Aorta (tissue), 5 donors: ENCODE data around the gene CASTOR1. TPM values are rescaled to one million over a fixed set of nuclear protein-coding genes. Genes with fewer than 3 reads are reported as not detected.
A peak's percentile ranks its signal among the peaks of the same experiment; 100 is the strongest.

Experiments used
- ATAC-seq: fragments of 200-7000 bp; cut with Tn5 transposase; one replicate; pipeline ENCODE4 v1.9.1; 2022; ENCODE audit warnings: moderate library complexity; ENCODE audit not compliant: low FRiP score
- DNase-seq, 2 donors: peaks; one replicate each; pipeline ENCODE4 v3.0.0-alpha.2; 2020
- H3K27ac ChIP-seq, 2 donors: one replicate each; pipeline ENCODE4 v1.5.1; 2013; ENCODE audit warnings: low read length in 2 of 2, mild to moderate bottlenecking in 2 of 2, moderate library complexity in 2 of 2, control low read depth in 1 of 2, inconsistent platforms in 1 of 2, low read depth in 1 of 2
- H3K27me3 ChIP-seq, 2 donors: one replicate each; pipeline ENCODE4 v1.6.1; 2013; ENCODE audit warnings: control low read depth in 1 of 2, low read length in 1 of 2, mild to moderate bottlenecking in 1 of 2, moderate library complexity in 1 of 2; ENCODE audit not compliant: insufficient read depth in 2 of 2, control insufficient read depth in 1 of 2
- H3K36me3 ChIP-seq, 2 donors: one replicate each; pipeline ENCODE4 v1.6.1; 2013; ENCODE audit warnings: control low read depth in 1 of 2, low read length in 1 of 2, mild to moderate bottlenecking in 1 of 2; ENCODE audit not compliant: insufficient read depth in 2 of 2, control insufficient read depth in 1 of 2
- H3K4me1 ChIP-seq, 2 donors: one replicate each; pipeline ENCODE4 v1.6.1; 2013; ENCODE audit warnings: low read length in 2 of 2, control low read depth in 1 of 2, mild to moderate bottlenecking in 1 of 2, moderate library complexity in 1 of 2; ENCODE audit not compliant: insufficient read depth in 2 of 2, control insufficient read depth in 1 of 2
- H3K4me3 ChIP-seq, 2 donors: one replicate each; pipeline ENCODE4 v1.5.1; 2013; ENCODE audit warnings: low read length in 2 of 2, control low read depth in 1 of 2, mild to moderate bottlenecking in 1 of 2
- H3K9me3 ChIP-seq: one replicate; pipeline ENCODE4 v1.6.1; 2013; ENCODE audit warnings: mild to moderate bottlenecking, low read length; ENCODE audit not compliant: control insufficient read depth
- WGBS, 2 donors: extraction: QIAGEN DNeasy Blood & Tissue Kit; methylation state at CpG; one replicate each; pipeline ENCODE4 v1.1.7; 2013; 5-methylcytosine and 5-hydroxymethylcytosine counted together
- intact Hi-C, 2 donors: fragments of 100-400 bp; cut with DNase I; formaldehyde crosslinking; loops; one replicate each; pipeline versions ENCODE4 v1.14.2 to v1.15.0; 2022
- polyA plus RNA-seq, 2 donors: library from polyadenylated mRNA; stranded (reverse); fragments of 200-250 nt; gene quantifications; one replicate each; pipeline ENCODE4 v1.2.3, GENCODE V29; 2013
- total RNA-seq, 2 donors: library from RNA; stranded (reverse); fragmentation: NEBNext Ultra II Directional; extraction: Animal tissue kit (Norgen Biotek cat#: 25700); gene quantifications; one replicate each; pipeline ENCODE4 v1.2.1, GENCODE V29; 2021
- donor health status: healthy with polysubstance abuse.
- donor health status: Bipolar disorder and iron deficiency.
- donor health status: DM: no; HTN: no; CAD: no.
- donor health status: DM: no; HTN: no; CAD: no.
- donor health status: DM: yes; HTN: yes; CAD: no.

CASTOR1 gene
- total and polyA plus RNA-seq, 4 donors: 4.0 to 14.0 (median 13.5) TPM

DNA sequence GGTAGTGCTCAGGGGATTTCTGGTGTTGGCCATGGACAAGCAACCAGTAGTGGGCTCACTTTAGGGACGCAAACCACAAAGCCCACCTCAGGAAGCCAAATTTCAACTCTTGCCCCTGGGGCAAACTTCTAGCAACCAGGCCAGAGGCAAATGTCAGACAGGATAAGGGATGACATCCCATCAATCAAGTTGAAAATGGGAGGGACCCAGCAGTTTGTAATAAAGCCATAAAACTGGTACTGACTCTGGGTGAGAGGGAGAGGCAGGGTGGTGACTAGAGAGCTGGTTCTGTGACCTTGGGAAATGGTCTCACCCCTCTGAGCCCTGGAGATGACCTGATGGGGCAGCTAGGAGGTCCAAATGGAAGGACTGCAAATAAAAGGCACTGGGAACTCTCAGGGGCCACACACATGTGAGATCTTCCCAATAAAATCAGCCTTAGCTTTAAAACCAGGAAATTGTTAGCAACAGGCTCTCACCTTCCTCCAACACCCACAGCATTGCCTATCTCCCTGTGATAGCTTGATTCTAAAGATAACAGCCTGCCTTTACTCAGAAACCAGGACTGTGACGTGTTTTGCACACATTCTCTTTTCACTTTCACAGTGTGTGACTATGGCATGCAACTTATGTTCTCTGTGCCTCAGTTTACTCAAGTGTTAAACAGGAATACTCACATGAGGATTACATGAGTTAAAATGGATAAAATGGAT lies 43.8 kb upstream of the CASTOR1 start:
- no peaks in the 10 kb centered on the region for H3K9me3 ChIP-seq
- H3K27me3 ChIP-seq: no peaks in the 10 kb centered on the region
- H3K36me3 ChIP-seq: peaks cover 4 to 19% of the 10 kb centered on the region in 2 donors
- ATAC-seq (no peak), DNase-seq (no peak)
- no peak overlapping the region for H3K4me3 ChIP-seq
- 82 to 88% methylated on average over 2 of the region's 2 CpGs for WGBS, 2 donors
- no peaks in the 10 kb centered on the region for H3K4me1 ChIP-seq
- intact Hi-C loops: no loop called here
- no peak overlapping the region for H3K27ac ChIP-seq

- no peak for ATAC-seq
- Histone ChIP-seq H3K36me3 (peaks cover 4 to 16% of the 10 kb centered on the region in 2 donors), H3K27ac (no peak overlapping the region), H3K4me1 (no peaks in the 10 kb centered on the region), H3K27me3 (no peaks in the 10 kb centered on the region), H3K4me3 (no peak overlapping the region), H3K9me3 (no peaks in the 10 kb centered on the region)
- intact Hi-C loops: no loop called here
- WGBS, 2 donors: 67 to 76% methylated on average over 5 of the region's 5 CpGs
- no peak for DNase-seq
These were observed 43.2 kb upstream of the CASTOR1 start for GRCh38 chr22:30332551-30332950.

GRCh38 chr22:30328466-30329049 lies 39.3 kb upstream of the CASTOR1 start:
- intact Hi-C loops: loop anchor here in 1 of 2 donors (5.0 kb wide), 1 partner anchor 41 kb away; the partner anchor contains the start of gene CASTOR1
- WGBS, 2 donors: 62 to 68% methylated on average over 3 of the region's 3 CpGs
- Histone ChIP-seq H3K36me3 (no peaks in the 10 kb centered on the region), H3K4me1 (no peaks in the 10 kb centered on the region), H3K27ac (no peak overlapping the region), H3K9me3 (no peaks in the 10 kb centered on the region), H3K4me3 (no peak overlapping the region), H3K27me3 (no peaks in the 10 kb centered on the region)
- DNase-seq (no peak), ATAC-seq (no peak)

DNA sequence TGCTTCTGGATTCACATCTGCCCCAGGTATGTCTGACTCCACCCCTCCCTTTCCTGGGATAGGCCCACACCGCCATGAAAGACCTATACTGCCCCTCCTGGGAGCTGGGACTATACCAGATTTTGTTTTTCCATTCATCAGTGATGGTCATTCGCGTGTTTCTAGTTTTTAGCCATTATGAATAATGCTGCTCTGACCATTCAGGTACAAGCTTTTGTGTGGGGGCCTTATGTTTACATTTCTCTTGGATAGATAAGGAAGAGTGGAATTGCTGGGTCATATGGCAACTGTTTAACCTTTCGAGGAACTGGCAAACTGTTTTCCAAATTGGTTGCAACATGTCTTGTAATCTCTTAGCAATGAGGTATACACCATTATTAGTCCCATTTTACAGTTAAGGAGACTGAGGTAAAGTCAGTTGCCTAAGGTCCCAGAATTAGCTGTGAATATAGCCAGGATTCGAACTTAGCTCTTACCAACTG lies 38.6 kb upstream of the CASTOR1 start:
- Histone ChIP-seq H3K27ac (no peak overlapping the region), H3K36me3 (no peaks in the 10 kb centered on the region), H3K4me3 (no peak overlapping the region), H3K9me3 (no peaks in the 10 kb centered on the region), H3K27me3 (no peaks in the 10 kb centered on the region), H3K4me1 (no peaks in the 10 kb centered on the region)
- DNase-seq (no peak), ATAC-seq (no peak)
- intact Hi-C loops: loop anchor here (2.0 to 5.0 kb wide), 2 partner anchors 29 to 41 kb away; partner anchors contain the start of genes CASTOR1 (in 1 of the 2), CCDC157 (in 1 of the 2) and SF3A1 (in 1 of the 2)
- 85% methylated on average over 5 of the region's 5 CpGs for WGBS, 2 donors

GRCh38 chr22:30326706-30327362 lies 37.5 kb upstream of the CASTOR1 start, which contains the start of gene TBC1D10A:
TBC1D10A (minus strand) TSS chr22:30326941; CDS start chr22:30326881, 60 bp downstream.
- Histone ChIP-seq H3K4me3 (peak within 1 kb of the TSS; percentile 69 to 96), H3K36me3 (no peaks in the 10 kb centered on the region), H3K9me3 (no peaks in the 10 kb centered on the region), H3K27ac (peak within 1 kb of the TSS; percentile 33 to 91), H3K4me1 (no peaks in the 10 kb centered on the region), H3K27me3 (no peaks in the 10 kb centered on the region)
- intact Hi-C loops: loop anchor here (1.0 to 5.0 kb wide), 3 partner anchors 30 to 40 kb away; partner anchors contain the start of genes CASTOR1 (in 2 of the 2), CCDC157 (in 1 of the 2) and SF3A1 (in 1 of the 2)
- 1% methylated on average over 31 to 69 of the region's 69 CpGs for WGBS, 2 donors
- DNase-seq (peak; percentile 92 to 94), ATAC-seq (peak; percentile 93)

DNA sequence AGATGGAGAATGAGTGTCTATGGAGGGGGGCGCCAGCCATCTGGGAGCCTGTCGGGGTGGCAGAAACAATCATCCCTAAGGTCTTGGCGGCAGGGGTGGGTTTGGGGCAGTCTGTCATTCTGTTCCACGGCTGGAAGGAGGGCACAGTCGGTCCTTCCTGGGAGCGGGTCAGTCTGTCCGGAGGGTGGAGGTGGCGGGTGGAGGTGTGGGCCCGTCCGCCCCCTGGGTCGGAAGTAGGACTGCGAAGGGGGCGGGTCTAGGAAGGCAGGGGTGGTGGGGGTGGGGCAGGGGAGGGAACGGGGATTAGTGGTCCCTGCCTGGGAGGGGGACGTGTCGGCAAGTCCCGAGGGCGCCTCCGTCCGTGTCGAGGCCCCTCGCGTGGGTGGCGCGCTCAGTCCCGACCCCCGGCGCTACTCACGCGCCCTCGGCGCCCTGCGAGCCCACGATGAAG lies 37.0 kb upstream of the CASTOR1 start:
- peak; percentile 71 for ATAC-seq
- Histone ChIP-seq H3K9me3 (no peaks in the 10 kb centered on the region), H3K4me1 (peaks cover 0 to 2% of the 10 kb centered on the region in 2 donors), H3K27me3 (no peaks in the 10 kb centered on the region), H3K36me3 (no peaks in the 10 kb centered on the region), H3K27ac (peak overlapping the region; percentile 33 to 91), H3K4me3 (peak overlapping the region; percentile 69 to 96)
- DNase-seq: peak in 1 of 2 donors; percentile 64
- intact Hi-C loops: loop anchor here (1.0 to 5.0 kb wide), 3 partner anchors 31 to 39 kb away; partner anchors contain the start of genes CASTOR1 (in 2 of the 2), CCDC157 (in 1 of the 2) and SF3A1 (in 1 of the 2)
- WGBS, 2 donors: 0% methylated on average over 26 to 34 of the region's 34 CpGs

DNA sequence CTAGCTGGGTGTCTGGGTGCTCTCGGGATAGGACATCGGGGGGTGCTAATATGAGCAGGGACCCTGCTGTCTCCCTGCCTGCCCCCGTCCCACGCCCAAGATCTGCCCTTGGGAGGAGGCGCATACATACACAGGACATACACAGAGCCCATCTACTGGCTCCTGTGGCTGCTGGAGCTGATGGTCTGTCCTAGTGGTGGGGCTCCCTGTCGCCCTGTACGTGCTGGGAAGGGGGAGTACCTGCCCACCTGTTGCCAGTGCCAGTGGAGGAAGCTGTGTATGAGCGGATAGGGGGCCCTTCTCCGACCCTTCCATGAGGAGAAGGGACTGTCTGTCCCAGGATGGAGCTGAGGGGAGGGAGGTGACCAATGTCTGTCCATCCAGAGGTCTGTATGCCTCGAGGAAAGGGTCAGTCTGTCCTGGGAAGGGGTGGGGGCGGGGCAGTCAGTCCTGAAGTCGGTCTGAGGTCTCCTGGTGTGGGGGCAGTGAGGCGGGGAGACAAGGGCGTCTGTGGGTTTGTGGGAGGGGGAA lies 36.5 kb upstream of the CASTOR1 start:
- 20 to 22% methylated on average over 14 of the region's 14 CpGs for WGBS, 2 donors
- peak overlapping the region in 1 of 2 donors; percentile 46 for H3K27ac ChIP-seq
- intact Hi-C loops: loop anchor here (1.0 to 5.0 kb wide), 4 partner anchors 21 to 38 kb away; partner anchors contain the start of genes CASTOR1 (in 2 of the 2), CCDC157 (in 1 of the 2) and SF3A1 (in 1 of the 2)
- H3K36me3 ChIP-seq: no peaks in the 10 kb centered on the region
- peak overlapping the region; percentile 69 to 96 for H3K4me3 ChIP-seq
- no peaks in the 10 kb centered on the region for H3K9me3 ChIP-seq
- DNase-seq: peak in 1 of 2 donors; percentile 64
- no peak for ATAC-seq
- H3K27me3 ChIP-seq: no peaks in the 10 kb centered on the region
- H3K4me1 ChIP-seq: peaks cover 0 to 2% of the 10 kb centered on the region in 2 donors
